Measurements from ENCODE around the gene GABRB2. TPM values are rescaled to one million over a fixed set of nuclear protein-coding genes. Genes with fewer than 3 reads are reported as not detected.

Gene GABRB2
- total and polyA plus RNA-seq, 2 of the 13 experiments (the other 11 are each of a cell fraction or from before 2014, with no cell fraction given): 0.01 TPM; not detected in 1

DNA sequence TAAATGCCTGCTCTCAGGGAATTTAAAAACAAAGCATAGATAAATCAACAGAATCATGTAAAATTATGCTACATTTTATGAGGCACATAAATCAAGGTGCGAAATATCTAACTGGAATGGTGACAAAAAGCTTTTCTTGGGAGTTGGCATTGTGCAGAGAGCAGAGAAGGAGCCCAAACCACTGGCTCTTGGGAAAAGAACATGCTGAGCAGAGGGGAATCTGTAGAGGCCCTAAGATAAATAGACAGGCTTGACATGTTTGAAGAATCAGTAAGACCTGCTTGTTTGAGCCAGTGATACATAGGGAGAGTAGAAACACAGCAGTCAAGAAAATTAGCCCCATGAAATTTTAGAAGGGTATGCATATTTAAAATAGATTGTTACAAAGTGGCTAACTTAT lies 85.8 kb downstream of the GABRB2 start:
- intact Hi-C loops (cut with micrococcal nuclease; ENCODE audit: unreplicated experiment) (no loop called here), in situ Hi-C loops (cut with HindIII; ENCODE audit: extremely low pct_ligation_motif_present, low pct_unique_long_range_greater_than_20kb) (no loop called here)
- TF ChIP-seq ZNF460 (CRISPR knock-in tag; IDR thresholded peaks at IDR 0.05; ENCODE audit: borderline replicate concordance): no peak
- TF ChIP-seq ZNF513 (CRISPR knock-in tag; conservative IDR thresholded peaks at IDR 0.05): no peak
- no peak for TF ChIP-seq CHD4 (IDR thresholded peaks at IDR 0.05; ENCODE audit: borderline replicate concordance, low read length)
- ChIA-PET POLR2A (no interaction called here), CTCF (ENCODE audit: low intra/inter-chr PET ratio, low total read pairs) (no interaction called here)
- no peak for DNase-seq (ENCODE audit: low spot score)
- no peak overlapping the region for H3K9ac ChIP-seq (ENCODE audit: insufficient read depth, low read depth, low read length)
- no peak overlapping the region for H3K4me3 ChIP-seq (replicated peaks in 1 of 3; ENCODE audit: insufficient read depth in 1 of 3, low read depth in 2 of 3, low read length in 3 of 3)
- H3K27ac ChIP-seq (ENCODE audit: extremely low read length, insufficient read depth, low read length): no peak overlapping the region
- FAIRE-seq: no peak
- no peaks in the 10 kb centered on the region for H3K27me3 ChIP-seq (ENCODE audit: control insufficient read depth in 1 of 2, insufficient read depth in 2 of 2, low read length in 2 of 2)
- ATAC-seq: no peak
- no peaks in the 10 kb centered on the region for H3K4me1 ChIP-seq (ENCODE audit: insufficient read depth, low read length)
- H3K4me2 ChIP-seq (ENCODE audit: low read depth, low read length): no peak overlapping the region
- no TSS peak for BruUV-seq (replicated peaks)
- H3K9me3 ChIP-seq (ENCODE audit: low read length): no peaks in the 10 kb centered on the region
- no peaks in the 10 kb centered on the region for H3K36me3 ChIP-seq (replicated peaks in 1 of 2; ENCODE audit: control insufficient read depth in 1 of 2, insufficient read depth in 2 of 2, low read length in 2 of 2)
- 4% methylated on average over 1 of the region's 1 CpG for WGBS (ENCODE audit: low lambda C conversion rate)
- H3K79me2 ChIP-seq (ENCODE audit: insufficient read depth, low read length): no peaks in the 10 kb centered on the region
- H4K20me1 ChIP-seq (ENCODE audit: insufficient read depth, low read length): no peaks in the 10 kb centered on the region
- no peak overlapping the region for H2AFZ ChIP-seq (ENCODE audit: low read length)

DNA sequence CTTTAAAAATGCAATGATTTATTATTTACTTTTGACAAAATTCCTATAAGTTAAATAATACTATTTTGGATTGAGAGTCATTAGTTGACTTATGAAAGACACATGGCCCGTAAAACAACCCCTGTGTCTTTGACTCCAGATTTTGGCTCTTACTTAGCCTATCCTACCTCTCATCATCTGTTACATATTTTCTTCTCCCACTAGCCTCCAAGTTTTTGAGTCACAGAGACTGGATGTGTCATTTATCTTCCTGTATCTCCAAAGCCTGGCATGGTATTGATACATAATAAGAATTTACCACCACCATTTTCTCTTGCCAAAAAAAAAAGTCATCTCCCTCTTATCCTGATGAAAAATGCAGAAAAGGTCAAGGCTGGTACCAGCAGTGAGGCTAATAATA lies 99.9 kb downstream of the GABRB2 start:
- 0% methylated on average over 1 of the region's 1 CpG for WGBS (ENCODE audit: low lambda C conversion rate)
- no peak for ATAC-seq
- TF ChIP-seq, protein P1, sequence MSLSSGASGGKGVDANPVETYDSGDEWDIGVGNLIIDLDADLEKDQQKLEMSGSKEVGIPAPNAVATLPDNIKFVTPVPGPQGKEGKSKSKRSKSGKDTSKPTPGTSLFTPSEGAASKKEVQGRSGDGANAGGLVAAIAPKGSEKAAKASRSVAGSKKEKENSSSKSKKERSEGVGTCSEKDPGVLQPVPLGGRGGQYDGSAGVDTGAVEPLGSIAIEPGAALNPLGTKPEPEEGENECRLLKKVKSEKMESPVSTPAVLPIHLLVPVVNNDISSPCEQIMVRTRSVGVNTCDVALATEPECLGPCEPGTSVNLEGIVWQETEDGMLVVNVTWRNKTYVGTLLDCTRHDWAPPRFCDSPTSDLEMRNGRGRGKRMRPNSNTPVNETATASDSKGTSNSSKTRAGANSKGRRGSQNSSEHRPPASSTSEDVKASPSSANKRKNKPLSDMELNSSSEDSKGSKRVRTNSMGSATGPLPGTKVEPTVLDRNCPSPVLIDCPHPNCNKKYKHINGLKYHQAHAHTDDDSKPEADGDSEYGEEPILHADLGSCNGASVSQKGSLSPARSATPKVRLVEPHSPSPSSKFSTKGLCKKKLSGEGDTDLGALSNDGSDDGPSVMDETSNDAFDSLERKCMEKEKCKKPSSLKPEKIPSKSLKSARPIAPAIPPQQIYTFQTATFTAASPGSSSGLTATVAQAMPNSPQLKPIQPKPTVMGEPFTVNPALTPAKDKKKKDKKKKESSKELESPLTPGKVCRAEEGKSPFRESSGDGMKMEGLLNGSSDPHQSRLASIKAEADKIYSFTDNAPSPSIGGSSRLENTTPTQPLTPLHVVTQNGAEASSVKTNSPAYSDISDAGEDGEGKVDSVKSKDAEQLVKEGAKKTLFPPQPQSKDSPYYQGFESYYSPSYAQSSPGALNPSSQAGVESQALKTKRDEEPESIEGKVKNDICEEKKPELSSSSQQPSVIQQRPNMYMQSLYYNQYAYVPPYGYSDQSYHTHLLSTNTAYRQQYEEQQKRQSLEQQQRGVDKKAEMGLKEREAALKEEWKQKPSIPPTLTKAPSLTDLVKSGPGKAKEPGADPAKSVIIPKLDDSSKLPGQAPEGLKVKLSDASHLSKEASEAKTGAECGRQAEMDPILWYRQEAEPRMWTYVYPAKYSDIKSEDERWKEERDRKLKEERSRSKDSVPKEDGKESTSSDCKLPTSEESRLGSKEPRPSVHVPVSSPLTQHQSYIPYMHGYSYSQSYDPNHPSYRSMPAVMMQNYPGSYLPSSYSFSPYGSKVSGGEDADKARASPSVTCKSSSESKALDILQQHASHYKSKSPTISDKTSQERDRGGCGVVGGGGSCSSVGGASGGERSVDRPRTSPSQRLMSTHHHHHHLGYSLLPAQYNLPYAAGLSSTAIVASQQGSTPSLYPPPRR (CRISPR knock-in tag; IDR thresholded peaks at IDR 0.05; ENCODE audit: borderline replicate concordance): no peak
- TF ChIP-seq SIN3A (IDR thresholded peaks at IDR 0.05; ENCODE audit: borderline replicate concordance, low read depth, low read length): no peak
- no peak for TF ChIP-seq SNAI1 (CRISPR knock-in tag; IDR thresholded peaks at IDR 0.05; ENCODE audit: borderline replicate concordance)
- TF ChIP-seq CHCHD3 (CRISPR knock-in tag; IDR thresholded peaks at IDR 0.05): no peak
- no peak for TF ChIP-seq ZBTB38 (CRISPR knock-in tag; IDR thresholded peaks at IDR 0.05)
- no peak for TF ChIP-seq ZNF749 (CRISPR knock-in tag; IDR thresholded peaks at IDR 0.05; ENCODE audit: borderline replicate concordance)
- no peak for TF ChIP-seq ZNF703 (CRISPR knock-in tag; IDR thresholded peaks at IDR 0.05; ENCODE audit: borderline replicate concordance)
- no peak for TF ChIP-seq ZNF564 (CRISPR knock-in tag; IDR thresholded peaks at IDR 0.05)
- no peak for TF ChIP-seq KLF11 (CRISPR knock-in tag; IDR thresholded peaks at IDR 0.05)

More for the DNA sequence above, 99.9 kb downstream of the GABRB2 start:
- no TSS peak for BruUV-seq (replicated peaks)
- no peaks in the 10 kb centered on the region for H3K27me3 ChIP-seq (ENCODE audit: control insufficient read depth in 1 of 2, insufficient read depth in 2 of 2, low read length in 2 of 2)
- ChIA-PET CTCF (ENCODE audit: low intra/inter-chr PET ratio, low total read pairs) (no interaction called here), POLR2A (no interaction called here)
- intact Hi-C loops (cut with micrococcal nuclease; ENCODE audit: unreplicated experiment): no loop called here
- DNase-seq (ENCODE audit: low spot score): no peak
- no peaks in the 10 kb centered on the region for H4K20me1 ChIP-seq (ENCODE audit: insufficient read depth, low read length)
- no peaks in the 10 kb centered on the region for H3K79me2 ChIP-seq (ENCODE audit: insufficient read depth, low read length)
- no peak overlapping the region for H2AFZ ChIP-seq (ENCODE audit: low read length)
- H3K27ac ChIP-seq (ENCODE audit: extremely low read length, insufficient read depth, low read length): no peak overlapping the region
- H3K36me3 ChIP-seq (replicated peaks in 1 of 2; ENCODE audit: control insufficient read depth in 1 of 2, insufficient read depth in 2 of 2, low read length in 2 of 2): no peaks in the 10 kb centered on the region
- H3K4me2 ChIP-seq (ENCODE audit: low read depth, low read length): no peak overlapping the region
- H3K4me1 ChIP-seq (ENCODE audit: insufficient read depth, low read length): no peaks in the 10 kb centered on the region
- in situ Hi-C loops (cut with HindIII; ENCODE audit: extremely low pct_ligation_motif_present, low pct_unique_long_range_greater_than_20kb): no loop called here
- no peak overlapping the region for H3K4me3 ChIP-seq (replicated peaks in 1 of 3; ENCODE audit: insufficient read depth in 1 of 3, low read depth in 2 of 3, low read length in 3 of 3)
- no peak for FAIRE-seq
- H3K9ac ChIP-seq (ENCODE audit: insufficient read depth, low read depth, low read length): no peak overlapping the region
- H3K9me3 ChIP-seq (ENCODE audit: low read length): no peaks in the 10 kb centered on the region
